Activated CD8-positive, alpha-beta memory T cell treated with anti-CD3 and anti-CD28 coated beads, Interleukin-2, amount 50 U/mL, for 24 hours (primary cell): ENCODE results near the gene APOBEC4.

Experiments
- DNase-seq: peaks from one replicate; pipeline ENCODE4 v3.0.0-alpha.2; 2020; ENCODE audit errors: extremely low read depth

Gene APOBEC4

DNA sequence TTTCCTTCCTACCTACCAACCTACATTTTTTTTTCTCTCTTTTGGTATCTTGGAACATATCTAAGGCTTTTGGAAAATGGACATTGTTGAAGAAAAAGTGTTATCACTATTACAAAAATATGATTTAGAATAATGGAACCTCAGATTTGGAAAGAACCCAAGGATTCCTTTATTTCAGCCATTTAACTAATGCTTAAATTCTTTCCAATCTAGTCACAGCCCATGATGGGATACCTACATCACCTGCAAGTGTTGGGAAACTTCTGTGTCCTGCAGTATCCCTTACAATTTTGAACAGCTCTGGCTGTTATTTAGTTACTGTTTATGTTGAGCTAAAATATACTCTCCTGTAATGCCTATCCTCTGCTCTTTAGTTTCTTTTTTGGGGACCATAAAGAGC, 22.3 kb upstream of the APOBEC4 start:
- DNase-seq: no peak

DNA sequence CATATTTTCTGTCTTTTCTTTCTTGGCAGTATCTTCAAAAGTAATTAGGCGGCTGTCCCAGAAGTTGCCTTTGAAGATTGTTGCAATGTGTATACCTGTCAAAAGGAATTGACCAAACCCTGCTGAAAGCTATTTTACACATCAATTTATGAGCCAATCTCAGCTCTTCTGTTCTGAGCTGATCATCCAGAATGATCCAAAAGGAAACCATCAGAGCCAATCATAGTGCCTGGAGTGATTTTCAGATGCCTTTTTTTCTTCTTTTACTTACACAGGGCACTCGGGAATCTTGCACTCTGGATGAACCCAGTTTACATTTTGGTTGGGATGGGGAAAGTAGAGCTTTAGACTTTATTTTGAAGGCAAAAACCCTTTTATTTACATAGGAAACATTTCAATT, 21.8 kb upstream of the APOBEC4 start:
- no peak for DNase-seq

DNA sequence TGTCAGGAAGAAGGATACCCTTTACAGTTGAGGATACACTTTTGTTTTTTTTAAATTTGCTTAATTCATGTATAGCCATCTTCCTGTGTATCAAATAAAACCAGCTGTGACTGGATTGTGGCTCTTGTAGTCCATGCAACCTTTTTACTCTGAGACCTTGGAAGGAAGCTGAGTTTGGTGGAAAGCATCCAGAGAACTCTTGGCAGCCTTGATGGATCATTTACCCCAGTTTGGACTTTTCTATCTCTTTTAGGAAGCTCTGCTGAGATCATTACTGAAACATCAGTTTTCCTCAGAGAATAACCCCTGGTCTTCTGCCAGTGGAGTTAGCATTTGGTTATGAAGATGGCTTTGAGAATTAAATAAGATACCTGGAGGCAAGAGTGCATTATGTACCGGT, 21.2 kb upstream of the APOBEC4 start:
- DNase-seq: no peak

DNA sequence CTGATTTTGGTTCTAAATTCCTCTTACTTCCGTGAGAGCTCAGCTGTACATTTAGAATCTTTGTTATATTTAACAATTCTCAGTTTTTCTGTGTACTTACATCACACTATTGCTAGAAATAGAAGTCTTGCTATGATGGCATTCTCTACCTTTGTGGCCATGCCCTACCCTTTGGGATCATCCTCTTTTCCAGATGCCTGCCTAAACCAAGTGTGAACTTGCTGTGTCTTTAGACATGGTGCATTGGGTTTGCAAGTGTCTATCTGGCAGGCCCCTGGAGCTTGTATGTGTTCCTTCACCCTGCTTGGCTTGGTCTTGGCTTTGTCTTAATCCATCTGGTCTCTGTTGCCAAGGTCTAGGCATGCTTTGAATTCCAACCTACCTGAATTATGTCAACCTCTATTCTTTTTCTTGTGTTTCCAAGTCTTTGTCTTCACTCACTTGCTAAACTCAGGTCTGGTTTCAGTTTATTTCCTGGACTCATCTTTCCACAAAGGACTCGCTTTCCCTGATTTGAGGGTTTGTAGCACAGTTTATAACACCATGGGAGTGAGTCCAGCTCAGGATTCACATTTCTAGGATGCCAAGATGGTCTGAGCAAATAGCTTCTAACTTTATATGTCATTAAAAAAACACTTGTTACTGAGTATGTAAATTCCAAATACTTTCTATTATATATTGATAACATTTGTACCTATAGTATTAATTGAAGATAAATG, 20.6 kb upstream of the APOBEC4 start:
- no peak for DNase-seq

DNA sequence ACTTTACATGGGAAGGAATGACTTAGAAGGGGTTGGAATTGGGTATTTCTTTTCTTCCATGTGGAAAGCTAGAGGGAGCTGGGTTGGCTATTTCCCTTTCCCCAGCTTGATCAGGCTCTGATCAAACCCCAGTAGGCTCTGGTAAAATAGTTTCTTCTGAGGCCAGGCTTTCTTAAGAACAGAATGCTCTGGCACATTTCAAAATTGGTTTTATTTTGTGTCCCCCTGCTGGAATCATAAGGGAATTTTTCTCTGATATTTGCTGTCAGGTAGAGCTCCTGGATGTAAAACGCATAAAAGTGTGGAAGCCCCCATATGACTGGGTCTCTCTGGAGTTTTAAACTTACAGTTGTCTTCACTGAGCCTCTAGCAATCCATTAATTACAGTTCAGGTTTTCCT, 17.1 kb upstream of the APOBEC4 start:
- DNase-seq: no peak

DNA sequence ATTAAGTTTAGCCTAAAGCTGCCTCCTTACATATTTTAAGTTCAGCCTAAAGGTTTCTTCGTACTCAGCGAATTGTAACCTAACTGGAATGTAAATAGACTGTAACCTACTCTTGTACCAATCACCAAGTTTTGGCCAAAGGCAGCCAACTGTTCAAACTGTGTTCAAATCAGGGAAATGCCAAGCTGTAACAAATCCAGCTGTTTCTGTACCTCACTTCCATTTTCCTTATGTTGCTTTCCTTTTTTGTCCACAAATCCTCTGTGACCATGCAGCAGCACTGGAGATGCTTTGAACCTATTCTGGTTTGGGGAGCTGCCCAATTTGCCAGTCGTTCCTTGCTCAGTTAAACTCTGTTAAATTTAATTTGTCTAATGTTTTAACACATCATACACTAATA, 3.2 kb upstream of the APOBEC4 start:
- DNase-seq: no peak

DNA sequence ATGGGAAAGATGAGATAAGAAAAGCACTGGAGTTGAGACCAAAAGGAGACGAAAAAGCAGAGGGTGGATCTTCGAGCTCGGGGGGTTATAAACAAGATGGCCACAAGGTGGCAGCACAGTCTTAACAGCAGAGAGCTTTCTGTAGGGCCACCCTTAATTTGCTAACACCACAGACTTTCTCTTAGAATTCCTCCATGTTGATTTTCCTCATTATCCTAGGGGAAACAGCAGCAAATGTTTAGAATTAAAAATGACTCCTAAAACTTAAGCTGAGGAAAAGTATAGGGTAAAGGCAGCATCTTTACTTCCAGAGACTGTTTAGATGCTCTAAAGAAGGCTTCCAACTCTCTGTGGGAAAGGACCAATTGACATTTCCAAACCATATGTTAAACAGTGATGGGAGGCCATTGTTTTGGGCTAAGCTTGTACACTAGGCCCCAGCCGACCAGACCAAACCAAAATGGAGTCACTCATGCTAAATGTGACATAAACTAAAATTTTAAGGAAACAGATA, 2.5 kb upstream of the APOBEC4 start:
- peak; percentile 47 for DNase-seq

DNA sequence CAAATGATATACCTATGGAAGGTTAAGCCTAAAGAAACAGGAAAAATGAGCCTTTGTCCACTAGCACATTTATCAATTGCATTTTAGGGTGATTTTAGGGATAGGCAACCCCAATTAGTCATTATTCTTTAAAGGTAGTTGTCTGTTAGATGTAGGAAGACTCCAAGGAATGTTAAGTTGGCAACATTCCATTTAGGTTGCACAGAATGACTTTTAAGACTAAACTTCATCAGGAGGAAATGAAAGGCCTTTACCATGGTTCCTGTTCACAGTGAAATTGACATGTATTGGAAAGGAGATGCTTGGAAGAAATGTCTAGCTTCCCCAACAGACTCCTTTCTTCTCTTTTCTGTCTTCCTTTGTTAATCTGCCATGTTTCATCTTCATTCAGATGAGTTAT, 1.6 kb upstream of the APOBEC4 start:
- no peak for DNase-seq

DNA sequence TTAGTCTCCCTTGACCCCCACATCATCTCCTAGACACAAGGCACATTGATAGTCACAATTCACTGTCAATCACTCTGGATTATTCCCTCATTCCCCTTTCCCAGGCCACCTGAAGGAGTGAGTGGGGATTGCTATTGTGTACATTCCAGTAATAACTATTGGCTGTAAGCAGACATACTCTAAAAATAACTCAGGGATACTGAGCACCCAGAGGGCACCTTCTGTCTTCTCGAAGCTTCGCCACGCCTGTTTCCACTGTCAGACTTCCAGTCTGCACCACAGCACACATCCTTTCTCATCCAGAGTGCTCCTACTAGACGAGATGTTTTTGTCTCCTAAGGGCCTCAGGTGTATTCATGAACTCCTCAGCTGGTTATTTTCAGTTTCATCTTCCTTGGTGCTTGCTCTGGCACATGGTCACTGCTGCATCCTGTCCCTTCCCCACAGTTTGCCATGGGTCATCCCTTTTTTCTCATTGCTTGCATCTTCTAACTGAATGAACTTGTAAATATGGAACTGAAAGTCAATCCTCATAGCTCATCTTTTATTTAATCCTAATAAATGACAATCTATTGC, 848 bp upstream of the APOBEC4 start:
- no peak for DNase-seq

DNA sequence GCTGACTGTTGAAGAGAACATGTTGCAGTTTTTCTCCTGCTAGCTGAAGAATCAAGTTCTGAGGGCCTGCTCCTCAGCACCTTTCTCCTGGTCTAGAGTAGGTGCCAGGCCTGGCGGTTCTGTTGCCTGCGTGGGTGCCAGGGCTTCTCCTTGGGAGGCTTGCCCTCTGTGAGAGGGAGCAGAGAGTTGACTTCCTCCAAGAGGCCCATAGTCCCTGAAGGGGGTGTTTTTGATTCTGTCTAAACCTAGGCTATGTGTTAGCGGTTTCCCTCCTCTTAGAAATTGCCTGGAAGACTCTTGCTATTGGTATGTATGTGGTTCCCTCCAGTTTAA, 312 bp upstream of the APOBEC4 start:
- no peak for DNase-seq

DNA sequence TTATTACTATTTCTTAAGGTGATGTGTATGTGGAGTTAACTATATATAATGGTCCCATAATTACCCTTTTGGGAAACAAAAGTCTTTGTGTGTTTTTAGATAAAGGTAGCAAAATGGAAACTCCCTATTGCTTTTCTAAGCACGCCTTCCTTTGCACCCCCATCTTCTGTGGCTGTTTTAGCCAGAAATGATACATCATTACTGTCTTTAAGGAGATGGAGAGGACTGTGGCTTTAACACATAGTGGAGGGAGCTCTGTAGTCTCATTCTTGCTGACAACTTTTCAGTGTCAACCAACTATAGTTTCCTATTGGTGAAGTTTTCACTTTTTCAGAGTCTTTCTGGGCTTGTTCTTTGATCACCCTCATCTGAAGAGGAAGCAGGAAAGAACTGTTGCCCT, 1.0 kb downstream of the APOBEC4 start:
- DNase-seq: no peak

DNA sequence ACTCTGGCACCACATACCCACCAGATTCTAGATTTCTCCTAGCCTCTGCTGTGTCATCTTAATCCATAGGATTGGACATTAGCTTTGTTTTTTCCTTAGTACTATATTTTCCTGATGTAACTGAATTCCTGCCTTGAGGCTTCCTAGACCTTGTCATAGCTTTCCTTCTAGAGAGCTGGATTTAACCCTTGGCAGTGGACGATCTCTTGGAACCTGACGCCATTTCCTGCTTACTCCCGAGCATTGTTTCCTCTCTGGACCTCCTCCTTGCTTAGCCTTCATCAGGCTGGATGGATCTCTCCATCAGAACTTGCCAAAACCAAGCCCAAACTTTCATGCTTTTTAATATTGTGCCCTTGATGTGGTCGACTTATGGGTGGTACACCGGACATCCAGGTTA, 1.5 kb downstream of the APOBEC4 start:
- no peak for DNase-seq

DNA sequence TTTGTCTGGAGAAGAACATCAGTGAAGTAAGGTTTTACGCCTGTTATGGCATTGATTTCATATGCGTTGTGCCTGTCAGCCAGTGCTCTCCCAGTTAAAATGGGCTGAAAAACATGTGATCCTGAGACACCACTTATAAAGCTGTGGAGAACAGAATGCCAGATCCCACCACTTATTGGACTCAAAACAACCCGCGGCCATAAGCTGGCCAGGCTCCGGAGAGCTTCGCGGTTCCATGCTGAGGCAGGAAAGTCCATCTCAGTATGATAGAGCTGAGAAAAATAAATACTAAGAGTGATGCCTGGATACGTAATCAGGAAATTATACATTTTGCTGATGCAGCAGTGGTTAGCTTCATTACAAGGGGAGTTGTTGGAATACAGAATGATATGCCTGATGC, 5.1 kb downstream of the APOBEC4 start:
- DNase-seq: no peak

DNA sequence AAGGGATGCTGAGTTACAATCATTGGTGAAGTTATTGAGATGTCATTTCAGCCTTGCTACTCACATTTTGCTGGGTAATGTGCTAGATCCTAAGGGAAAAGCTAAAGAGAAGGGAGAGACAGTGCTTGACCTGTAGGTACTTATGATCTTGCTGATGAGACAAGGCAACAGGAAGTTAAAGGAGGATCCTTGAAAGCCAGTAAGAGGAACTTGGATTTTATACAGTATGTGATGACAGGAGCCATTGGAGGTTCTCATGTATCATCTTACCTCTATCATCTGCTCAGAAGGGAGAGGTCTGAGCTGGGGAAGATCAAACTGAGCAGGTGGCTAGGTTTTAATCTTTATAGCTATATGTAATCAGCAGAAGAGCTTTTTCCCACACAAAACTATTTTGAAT, 6.3 kb downstream of the APOBEC4 start:
- DNase-seq: no peak

DNA sequence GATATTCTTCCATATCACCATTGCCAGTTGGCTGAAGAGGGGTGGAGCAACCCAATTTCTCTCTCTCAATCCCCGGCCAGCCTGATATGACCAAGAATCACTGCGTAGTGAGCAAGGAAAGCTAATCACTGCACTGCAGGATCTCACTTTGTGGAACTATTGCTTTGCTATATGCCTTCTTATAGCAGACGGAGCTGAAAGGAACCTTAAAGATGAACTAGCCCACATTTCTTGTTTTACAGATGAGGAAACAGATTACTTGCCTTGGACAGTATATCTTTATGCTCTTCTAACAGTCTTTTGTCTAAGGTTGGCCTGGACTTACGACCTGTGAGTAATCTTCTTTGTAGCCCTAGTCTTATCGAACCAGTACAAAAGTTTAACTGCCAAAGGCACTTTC, 7.6 kb downstream of the APOBEC4 start:
- no peak for DNase-seq

DNA sequence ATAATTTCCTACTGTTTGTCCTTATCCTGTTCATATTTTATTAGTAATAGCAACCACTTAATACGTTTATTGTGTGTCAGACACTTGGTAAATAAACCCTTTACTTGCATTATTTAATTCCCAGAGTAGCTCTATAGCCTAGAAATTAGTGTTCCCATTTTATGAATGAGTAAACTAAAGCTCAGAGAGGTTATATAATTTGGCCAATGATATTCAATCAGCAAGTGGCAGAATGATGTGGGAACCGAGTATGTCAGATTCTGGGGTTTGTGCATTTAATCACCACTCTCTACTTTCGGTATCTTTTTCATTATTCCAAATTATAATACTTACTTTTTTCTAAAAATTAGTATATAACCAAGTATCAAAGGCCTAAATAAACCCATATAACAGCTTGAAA, 10.9 kb downstream of the APOBEC4 start:
- DNase-seq: no peak

DNA sequence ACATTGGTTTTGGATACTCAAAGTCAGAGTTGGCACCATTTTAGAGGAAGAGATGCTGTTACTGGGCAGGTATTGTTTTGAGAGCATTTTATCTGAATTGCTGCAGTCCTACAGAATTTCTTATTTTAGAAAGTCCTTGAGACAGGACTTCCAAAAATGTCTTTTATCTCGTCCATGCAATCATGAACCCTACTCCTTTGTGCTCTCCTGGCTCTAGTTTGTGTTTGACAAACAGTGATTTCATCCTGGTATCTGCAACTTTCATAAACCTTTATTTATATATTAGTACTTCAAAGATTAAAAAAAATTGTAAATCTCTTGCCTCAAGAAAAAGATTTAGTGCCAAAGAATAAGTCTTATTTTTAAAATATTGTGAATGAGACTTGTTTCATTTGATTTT, 12.9 kb downstream of the APOBEC4 start:
- DNase-seq: no peak

DNA sequence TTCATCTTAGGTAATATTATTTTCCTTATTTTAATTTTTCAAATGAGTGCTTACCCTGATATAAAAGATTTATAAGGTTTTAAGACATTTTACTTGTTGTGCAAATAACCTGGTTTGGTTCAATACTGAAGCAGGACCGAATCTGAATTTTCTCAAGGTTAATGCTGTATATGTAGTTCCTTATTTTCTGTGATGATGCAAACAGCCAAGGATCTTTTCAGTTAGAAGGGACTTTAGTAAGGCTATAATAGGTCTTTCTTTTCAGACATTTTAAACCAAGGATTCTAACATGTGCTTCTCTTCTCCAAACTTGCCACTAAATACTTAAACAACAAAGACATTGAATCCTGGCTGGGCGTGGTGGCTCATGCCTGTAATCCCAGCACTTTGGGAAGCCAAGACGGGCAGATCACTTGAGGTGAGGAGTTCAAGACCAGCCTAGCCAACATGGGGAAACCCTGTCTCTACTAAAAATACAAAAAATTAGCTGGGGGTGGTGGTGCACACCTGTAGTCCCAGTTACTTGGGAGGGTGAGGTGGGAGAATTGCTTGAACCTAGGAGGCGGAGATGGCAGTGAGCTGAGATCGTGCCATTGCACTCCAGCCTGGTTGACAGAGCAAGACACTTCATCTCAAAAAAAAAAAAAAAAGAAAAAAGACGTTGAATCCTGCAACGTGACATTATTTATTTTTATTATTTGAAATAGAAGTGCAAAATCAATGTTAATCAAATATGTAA, 14.3 kb downstream of the APOBEC4 start:
- DNase-seq: no peak

DNA sequence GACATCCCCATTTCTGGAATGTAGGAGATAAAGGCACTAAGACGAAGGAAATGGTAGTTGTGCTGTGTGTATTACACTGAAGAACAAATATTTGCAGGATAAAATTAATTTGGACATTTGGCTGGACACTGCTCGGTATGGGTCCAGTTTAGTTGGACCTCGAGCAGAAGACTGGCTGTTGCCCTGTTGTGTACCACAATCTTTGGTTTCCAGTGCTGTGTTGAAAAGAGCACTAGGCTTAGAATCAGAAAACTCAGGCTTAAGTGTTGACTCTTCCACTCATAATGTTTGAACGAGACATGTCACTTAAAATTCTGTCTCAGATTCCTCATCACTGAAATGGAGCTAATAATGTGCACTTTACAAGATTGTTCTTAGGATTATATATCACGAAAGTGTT, 16.3 kb downstream of the APOBEC4 start:
- DNase-seq: no peak

DNA sequence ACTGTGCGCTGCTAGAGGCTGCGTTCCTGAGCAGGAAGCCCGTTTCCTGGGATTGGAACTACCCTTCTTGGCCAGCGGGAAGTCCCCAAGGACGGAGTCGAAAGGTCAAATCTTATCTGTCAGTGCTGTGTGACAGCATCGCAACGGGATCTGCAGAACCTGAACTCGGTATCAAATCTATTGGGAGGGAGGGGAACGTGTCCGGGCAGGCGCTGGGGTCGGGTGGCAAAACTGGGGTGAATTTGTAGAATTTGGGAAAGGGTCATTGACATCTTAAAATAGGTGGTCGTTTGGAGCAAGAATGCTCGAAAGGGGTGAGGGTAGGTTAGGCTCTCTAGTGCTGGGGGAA, 16.8 kb downstream of the APOBEC4 start:
- no peak for DNase-seq

DNA sequence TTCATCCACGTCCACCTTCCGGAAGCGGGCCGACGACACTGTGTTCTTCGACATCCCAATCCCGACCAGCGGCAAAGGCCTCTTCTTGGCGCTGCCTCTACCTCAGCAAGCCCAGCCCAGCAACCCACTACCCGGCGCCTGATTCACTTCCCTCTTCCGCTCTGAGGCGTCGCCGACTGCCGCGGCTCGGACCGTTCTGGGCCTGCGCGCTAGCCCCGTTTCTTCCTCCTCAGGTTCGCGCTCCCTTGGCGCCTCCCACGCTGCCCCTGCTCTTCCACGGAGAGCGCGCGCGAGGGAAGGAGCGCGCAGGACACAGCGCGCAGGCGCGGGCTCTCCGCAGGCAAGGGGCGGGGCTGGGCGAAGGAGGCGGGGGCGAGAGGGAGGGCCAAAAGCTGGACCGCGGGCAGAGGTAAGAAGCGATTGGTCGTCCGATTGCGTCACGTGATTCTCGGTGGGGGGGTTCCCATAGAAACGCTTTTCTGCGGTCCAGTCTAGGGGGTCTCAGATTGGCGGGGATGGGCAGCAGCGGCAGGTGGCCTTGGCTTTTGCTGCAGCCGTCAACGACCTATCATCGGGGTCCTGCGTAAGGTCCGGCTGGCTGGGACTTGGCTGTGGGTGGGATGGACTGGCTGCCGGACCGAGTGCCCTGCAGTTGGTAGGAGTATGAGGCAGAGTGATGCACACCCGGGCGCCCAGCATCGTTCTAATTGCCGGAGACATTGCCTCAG, 17.3 kb downstream of the APOBEC4 start, which contains the start of gene ARPC5:
ARPC5 (minus strand) TSS at position 178 of the 728 bp plus-strand sequence; CDS start at position 54, 124 bp downstream.
- DNase-seq: peak; percentile 88

DNA sequence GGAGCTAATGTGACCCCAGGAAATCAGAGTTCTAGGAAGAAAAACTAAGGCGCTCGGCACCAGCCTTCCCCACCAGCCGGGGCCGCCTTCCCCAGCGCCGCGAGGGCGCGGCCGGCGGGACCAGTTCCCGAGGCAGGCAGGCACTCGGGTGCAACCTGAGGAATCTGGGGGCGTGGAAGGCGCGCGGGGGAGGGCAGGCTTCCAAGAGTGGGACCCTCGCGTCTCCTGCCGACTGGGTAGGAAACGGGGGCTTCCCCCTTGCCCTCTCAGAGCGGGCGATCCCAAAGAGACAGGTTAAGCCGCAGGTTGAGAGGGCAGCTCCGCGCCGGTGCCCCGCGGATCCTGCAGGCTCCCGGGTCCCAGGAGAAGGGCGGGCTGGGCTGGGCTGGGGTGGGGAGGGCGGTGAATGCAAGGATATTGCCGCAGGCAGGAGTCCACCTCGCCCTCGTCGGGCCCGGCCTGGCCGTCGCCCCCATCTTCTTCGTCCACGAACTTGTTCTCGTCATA, 18.0 kb downstream of the APOBEC4 start:
- DNase-seq: no peak
